RKO (cell line): ENCODE results near the gene CCDC50.

Experiments
- DNase-seq: peaks from one replicate; pipeline ENCODE4 v3.0.0-alpha.2; 2016; ENCODE audit warnings: low spot score

CCDC50 gene

DNA sequence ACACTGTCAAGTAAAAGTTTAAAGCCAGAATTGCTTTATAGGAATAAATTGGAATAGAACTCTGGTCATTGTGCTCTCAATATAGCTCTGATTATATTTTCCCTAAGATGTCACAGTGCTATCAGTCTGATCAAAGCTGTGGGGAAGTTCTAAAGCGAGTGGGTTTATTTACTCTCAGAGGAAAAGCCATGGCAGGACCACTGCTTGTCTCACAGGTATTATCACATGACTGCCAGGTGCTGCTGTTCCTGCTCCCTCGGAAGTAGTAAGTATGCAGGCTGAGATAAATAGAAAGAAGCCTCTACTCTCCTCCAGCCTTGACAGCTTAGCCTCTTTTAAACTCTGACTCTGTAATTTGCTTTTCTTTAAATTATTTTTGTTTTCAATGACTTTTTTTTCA, 50.3 kb downstream of the CCDC50 start:
- no peak for DNase-seq

GRCh38 chr3:191380001-191380400, 50.8 kb downstream of the CCDC50 start:
- DNase-seq: no peak

DNA sequence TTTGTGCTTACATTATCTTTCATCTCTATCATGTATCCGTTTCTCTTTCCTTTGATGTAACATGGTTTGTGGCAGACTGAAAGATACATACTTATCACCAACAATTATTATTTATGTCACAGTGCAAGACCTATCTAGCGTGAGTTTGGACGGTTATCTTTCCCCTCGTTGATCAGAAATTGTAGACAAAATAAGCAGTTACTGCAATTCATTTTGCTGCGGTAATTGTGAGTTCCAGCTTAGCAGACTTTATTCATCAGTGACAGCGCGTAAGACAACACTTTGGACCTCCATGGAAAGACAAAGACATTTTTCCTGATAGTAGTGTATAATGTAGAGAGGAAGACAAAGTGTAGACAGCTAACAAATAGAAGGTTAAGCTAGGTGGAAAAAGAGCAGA, 52.1 kb downstream of the CCDC50 start:
- DNase-seq: no peak

DNA sequence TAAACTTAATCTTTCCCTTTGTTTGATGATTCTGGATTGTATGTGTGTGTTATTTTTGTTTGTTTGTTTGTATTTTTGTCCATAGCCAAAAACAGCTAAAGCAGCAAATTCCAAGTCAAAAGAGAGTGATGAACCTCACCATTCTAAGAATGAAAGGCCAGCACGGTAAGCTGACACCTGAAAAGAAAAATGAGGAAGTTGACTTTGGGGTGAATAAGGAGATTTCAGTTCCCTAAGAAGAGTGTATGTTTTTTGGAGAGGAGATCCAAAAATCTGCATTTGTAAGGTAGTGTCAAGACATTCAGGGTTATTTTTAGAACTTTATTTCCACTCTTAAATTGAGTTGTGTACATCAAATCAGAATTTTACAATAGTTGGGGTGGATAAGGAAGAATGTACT, 53.5 kb downstream of the CCDC50 start:
- no peak for DNase-seq

- DNase-seq: no peak
Measured at GRCh38 chr3:191383124-191383523, 53.9 kb downstream of the CCDC50 start.

DNA sequence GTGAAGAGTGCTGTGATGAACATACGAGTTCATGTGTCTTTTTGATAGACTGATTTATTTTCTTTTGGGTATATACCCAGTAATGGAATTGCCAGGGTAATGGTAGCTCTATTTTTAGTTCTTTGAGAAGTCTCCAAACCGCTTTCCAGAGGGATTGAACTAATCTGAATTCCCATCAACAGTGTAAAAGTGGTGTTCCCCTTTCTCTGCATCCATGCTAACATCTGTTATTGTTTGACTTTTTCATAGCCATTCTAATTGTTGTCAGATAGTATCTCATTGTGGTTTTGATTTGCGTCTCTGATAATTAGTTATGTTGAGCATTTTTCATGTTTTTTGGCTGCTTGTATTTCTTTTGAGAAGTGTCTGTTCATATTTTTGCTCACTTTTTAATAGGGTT, 55.9 kb downstream of the CCDC50 start:
- DNase-seq: no peak

DNA sequence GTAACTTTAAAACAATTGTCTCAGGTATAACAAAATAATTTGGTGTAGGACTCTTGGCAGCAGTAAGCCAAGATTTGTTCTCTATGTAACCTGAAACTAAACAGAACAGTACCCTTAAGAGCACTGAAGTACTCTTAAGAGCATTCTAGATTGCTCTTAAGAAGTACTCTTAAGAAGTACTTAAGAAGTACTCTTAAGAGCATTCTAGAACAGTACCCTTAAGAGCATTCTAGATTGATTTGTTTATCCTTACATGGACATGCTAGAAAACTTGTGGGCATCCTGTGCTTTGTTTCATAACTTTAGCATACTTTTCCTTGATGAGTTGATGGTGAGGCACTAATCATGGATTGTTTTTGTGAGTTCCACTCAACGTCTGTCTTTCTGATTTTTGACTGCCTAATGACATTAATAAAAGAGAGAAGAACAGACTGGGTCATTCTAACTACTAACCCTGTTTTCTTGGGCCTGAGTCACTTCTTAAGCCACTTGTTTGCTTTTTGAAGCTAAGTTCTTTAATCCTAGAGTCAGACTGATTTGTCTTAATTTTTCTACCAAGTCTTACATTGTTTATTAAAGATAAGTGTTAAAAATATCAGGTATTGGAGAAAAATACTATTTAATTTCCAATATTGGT, 58.4 kb downstream of the CCDC50 start:
- no peak for DNase-seq

DNA sequence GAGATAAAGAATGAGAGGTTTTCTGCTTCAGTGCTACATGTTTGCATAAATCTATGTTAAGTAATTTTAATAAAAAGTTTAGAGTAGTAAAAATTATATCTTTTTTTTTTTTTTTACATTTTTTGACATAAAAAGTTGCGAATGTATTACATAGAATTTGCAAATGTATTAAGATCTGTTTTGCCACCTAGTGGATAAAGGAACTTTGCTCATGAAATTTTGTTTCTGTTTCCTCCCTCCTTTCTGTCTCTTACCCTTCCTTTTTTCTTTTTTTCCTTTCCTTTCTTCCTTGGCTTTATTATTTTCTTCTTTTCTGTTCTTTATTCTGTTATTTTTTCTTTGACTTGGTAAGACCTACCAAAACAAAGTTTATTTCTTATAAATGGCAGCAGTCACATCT, 59.6 kb downstream of the CCDC50 start:
- DNase-seq: peak; percentile 8

DNA sequence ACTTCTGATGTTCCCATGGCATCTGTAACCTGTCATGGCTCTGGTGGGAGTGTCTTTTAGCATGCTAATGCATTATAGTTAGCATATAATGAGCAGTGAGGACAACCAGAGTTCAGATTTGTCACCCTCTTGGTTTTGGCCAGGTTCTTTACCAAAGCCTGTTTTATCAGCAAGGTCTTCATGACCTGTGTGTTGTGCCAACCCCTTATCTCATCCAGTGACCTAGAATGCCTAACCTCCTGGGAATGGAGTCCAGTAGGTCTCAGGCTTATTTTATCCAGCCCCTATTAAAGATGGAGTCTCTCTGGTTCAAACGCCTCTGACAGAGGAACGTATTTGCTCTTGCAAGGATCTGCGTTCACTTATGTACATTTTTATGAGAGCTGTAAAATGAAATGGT, 61.4 kb downstream of the CCDC50 start:
- DNase-seq: no peak

DNA sequence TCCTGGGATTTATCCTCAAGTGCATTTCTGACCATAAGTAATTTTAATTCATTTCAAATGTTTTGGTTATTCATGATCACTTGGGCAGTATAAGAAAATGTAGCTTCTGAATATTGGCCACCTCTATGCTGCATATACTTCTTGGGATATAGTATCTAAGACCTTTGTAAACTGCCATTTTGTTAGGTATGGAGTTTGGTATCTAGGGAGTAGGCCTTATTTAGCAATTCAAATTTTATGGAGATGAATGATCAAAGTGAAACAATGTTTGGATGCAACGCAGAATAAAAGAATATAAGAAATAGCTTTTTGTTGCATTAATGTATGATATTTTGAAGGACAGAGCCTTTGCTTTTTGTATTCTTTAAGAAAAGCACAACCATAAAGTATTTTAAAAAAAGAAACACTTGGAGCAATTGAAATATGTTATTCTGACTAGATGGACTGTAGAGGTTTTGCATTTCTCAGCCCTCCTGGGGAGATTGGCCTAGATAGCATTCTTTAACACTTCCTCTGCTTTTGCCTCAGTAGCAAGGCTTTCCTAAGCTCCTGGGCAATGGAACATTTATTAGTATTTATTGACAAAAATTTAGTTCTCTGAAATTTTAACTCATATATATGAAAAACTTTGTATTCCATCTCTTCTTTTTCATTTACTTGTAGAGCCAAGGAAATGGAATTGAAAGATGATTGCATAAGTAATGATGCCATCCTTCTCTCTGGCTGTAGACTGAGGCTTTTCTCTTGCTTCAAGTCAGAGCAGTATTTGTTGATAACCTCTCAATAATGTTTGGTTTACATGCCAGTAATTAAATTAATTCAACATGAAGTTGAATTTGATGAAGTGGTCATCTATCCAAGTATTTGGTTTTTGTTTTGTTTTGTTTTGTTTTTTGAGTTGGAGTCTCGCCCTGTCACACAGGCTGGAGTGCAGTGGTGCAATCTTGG, 62.9 kb downstream of the CCDC50 start:
- DNase-seq: no peak

DNA sequence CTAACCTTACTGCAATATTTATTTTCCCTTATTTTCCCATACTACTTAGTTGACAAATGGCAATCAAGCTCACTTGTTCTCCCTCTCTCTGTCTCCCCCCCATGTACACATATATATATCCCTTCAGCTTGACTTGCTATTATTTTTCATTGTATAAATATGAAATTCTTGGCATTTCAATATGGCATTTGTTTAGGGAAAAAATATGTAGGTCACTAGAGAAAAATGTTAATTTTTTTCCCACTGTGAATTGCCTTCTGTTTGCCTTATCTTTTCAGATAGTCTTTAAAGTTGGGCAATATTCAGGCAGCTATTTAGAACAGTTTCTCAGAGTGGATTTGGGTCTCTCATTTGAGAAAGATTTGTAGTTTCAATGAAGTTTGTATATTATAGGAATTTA, 64.0 kb downstream of the CCDC50 start:
- DNase-seq: no peak

GRCh38 chr3:191397771-191398170, 68.6 kb downstream of the CCDC50 start:
- DNase-seq: no peak

GRCh38 chr3:191398607-191399006, 69.4 kb downstream of the CCDC50 start:
- no peak for DNase-seq

DNA sequence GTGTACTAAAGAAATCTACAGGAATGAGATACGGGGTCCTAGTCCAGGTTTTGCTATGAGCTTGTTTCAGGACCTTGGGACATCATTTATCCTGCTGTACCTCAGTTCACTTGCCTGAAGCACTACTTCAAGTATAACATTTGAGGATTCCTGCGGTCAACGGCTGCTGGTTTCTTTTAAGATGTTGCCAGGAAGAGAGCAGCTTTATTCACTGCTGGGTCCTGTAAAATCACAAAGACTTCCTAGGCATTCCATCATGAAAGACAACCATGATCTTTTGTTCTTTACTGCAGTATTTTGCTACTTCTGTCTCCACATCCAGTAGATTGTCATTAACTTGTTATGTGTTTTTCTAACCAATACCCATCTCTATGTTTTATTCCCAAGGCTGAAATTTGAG, 70.7 kb downstream of the CCDC50 start:
- no peak for DNase-seq

DNA sequence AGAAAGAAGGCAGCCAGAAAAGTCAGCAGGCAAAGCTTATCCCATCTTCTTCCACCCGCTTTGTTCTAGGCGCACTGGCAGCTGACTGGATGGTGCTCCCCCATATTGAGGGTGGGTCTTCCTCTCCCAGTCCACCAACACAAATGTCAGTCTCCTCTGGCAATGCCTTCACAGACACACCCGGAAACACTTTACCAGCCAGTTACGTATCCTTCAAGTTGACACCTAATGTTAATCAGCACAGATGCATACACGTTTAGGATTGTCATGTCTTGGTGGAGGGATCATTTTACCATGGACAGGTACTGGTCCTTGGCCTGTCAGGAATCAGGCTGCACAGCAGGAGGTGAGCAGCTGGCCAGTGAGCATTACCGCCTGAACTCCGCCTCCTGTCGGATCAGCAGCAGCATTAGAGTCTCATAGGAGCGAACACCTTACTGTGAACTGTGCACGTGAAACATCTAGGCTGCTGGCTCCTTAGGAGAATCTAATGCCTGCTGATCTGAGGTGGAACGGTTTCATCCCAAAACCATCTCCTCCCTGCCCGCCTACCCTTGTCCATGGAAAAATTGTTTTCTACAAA, 72.7 kb downstream of the CCDC50 start:
- no peak for DNase-seq

DNA sequence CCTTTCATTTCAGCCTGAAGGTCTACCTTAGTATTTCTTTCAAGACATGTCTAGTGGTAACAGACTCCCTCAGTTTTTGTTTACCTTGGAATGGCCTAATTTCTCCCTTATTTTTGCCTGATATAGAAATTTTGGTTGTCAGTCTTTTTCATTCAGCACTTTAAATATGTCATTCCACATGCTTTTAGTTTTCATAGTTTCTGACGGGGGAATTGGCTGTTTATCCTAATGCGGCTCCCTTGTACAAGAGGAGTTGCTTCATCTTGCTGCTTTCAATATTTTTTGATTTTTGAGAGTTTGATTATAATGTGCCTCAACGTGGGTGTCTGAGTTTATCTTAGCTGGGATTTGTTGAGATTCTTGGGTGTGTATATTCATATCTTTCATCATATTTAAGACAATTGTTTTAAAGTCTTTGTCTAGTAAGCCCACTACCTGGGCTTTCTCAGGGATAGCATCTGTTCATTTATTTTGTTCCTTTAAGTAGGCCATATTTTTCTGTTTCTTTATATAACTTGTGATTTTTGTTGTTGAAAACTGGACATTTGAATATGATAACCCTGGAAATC, 80.7 kb downstream of the CCDC50 start:
- no peak for DNase-seq

DNA sequence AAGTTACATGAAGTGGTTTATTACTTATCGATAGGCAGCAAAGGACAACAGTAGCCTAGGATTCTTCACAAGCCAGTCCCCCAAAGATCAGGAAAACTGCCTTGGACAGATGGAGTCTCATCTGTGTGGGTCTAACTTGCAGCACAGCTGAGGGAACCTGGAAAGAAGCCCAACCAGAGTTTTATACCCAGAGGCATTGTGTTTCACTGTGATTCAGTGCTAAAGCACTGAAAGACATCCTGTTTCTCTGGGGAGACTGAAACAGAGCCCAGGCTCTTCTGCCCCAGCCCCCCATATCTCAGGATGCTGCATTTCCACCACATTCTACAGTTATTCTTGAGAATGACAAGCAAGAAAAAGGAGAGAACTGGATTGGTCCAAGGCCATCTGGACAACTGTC, 83.6 kb downstream of the CCDC50 start:
- DNase-seq: no peak

- no peak for DNase-seq
Measured at GRCh38 chr3:191414286-191414685, 85.1 kb downstream of the CCDC50 start.

GRCh38 chr3:191414732-191415131, 85.5 kb downstream of the CCDC50 start:
- no peak for DNase-seq

GRCh38 chr3:191415566-191415965, 86.4 kb downstream of the CCDC50 start:
- DNase-seq: no peak

- no peak for DNase-seq
Measured at GRCh38 chr3:191417457-191417729, 88.2 kb downstream of the CCDC50 start.

DNA sequence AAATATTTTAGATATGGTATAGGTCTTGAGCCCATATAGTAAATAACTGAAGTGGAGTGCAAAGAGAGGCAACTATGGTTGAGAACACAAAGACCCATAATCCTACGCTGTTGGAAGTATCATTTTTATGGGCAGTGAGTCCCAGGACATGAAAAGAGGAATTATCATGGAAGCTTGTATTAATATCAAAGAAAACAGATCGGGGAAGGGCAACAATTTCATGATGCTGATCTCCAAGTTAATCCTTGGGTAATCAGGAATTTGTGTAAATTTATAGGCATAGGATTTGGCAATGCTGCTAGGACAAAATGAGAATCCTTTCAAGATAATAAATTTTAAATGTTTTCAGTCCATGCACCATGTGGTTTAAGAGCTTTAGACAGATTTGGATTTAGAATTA, 91.6 kb downstream of the CCDC50 start:
- no peak for DNase-seq

GRCh38 chr3:191424881-191425280, 95.7 kb downstream of the CCDC50 start:
- DNase-seq: no peak
